ENCODE data around the gene PARD3B. TPM values are rescaled to one million over a fixed set of nuclear protein-coding genes. Genes with fewer than 3 reads are reported as not detected.

Gene PARD3B
- total RNA-seq, 1 donor from 2014 or later, result 23.8 TPM

- H3K27me3 ChIP-seq (ENCODE audit: low read depth), result no peaks in the 10 kb centered on the region
- intact Hi-C loops (cut with DNase I), result no loop called here
- ATAC-seq (no peak), DNase-seq (no peak)
- no peak overlapping the region for H3K4me3 ChIP-seq
- no peaks in the 10 kb centered on the region for H3K36me3 ChIP-seq
- no peak for TF ChIP-seq CTCF (IDR thresholded peaks at IDR 0.05)
- H3K9me3 ChIP-seq, result no peaks in the 10 kb centered on the region
- H3K27ac ChIP-seq, result no peak overlapping the region
- no peaks in the 10 kb centered on the region for H3K4me1 ChIP-seq
Measured at GRCh38 chr2:204913854-204914464, 368.7 kb downstream of the PARD3B start.

GRCh38 chr2:204914708-204915107 is 369.4 kb downstream of the PARD3B start:
- no peak overlapping the region for H3K27ac ChIP-seq
- ATAC-seq (no peak), DNase-seq (no peak)
- no peak for TF ChIP-seq CTCF (IDR thresholded peaks at IDR 0.05)
- no peaks in the 10 kb centered on the region for H3K9me3 ChIP-seq
- H3K36me3 ChIP-seq, result no peaks in the 10 kb centered on the region
- intact Hi-C loops (cut with DNase I), result no loop called here
- H3K4me3 ChIP-seq, result no peak overlapping the region
- H3K27me3 ChIP-seq (ENCODE audit: low read depth), result no peaks in the 10 kb centered on the region
- H3K4me1 ChIP-seq, result no peaks in the 10 kb centered on the region

- Histone ChIP-seq H3K36me3 (no peaks in the 10 kb centered on the region), H3K4me1 (no peaks in the 10 kb centered on the region), H3K27ac (no peak overlapping the region), H3K27me3 (ENCODE audit: low read depth) (no peaks in the 10 kb centered on the region), H3K4me3 (no peak overlapping the region), H3K9me3 (no peaks in the 10 kb centered on the region)
- TF ChIP-seq CTCF (IDR thresholded peaks at IDR 0.05), result no peak
- intact Hi-C loops (cut with DNase I), result no loop called here
- no peak for DNase-seq
- no peak for ATAC-seq
Measured at GRCh38 chr2:204917089-204917701, 371.9 kb downstream of the PARD3B start.

GRCh38 chr2:204920776-204921175 is 375.5 kb downstream of the PARD3B start:
- Histone ChIP-seq H3K27me3 (ENCODE audit: low read depth) (no peaks in the 10 kb centered on the region), H3K36me3 (no peaks in the 10 kb centered on the region), H3K9me3 (no peaks in the 10 kb centered on the region), H3K4me3 (no peak overlapping the region), H3K4me1 (no peaks in the 10 kb centered on the region), H3K27ac (no peak overlapping the region)
- TF ChIP-seq CTCF (IDR thresholded peaks at IDR 0.05), result no peak
- ATAC-seq (no peak), DNase-seq (no peak)
- intact Hi-C loops (cut with DNase I), result no loop called here

- no peaks in the 10 kb centered on the region for H3K4me1 ChIP-seq
- DNase-seq (no peak), ATAC-seq (no peak)
- H3K36me3 ChIP-seq, result no peaks in the 10 kb centered on the region
- TF ChIP-seq CTCF (IDR thresholded peaks at IDR 0.05), result no peak
- H3K27ac ChIP-seq, result no peak overlapping the region
- intact Hi-C loops (cut with DNase I), result no loop called here
- no peak overlapping the region for H3K4me3 ChIP-seq
- no peaks in the 10 kb centered on the region for H3K27me3 ChIP-seq (ENCODE audit: low read depth)
- H3K9me3 ChIP-seq, result no peaks in the 10 kb centered on the region
Measured at GRCh38 chr2:204923957-204924356, 378.7 kb downstream of the PARD3B start.

Measured in lower lobe of right lung (tissue), 2 donors.